Hematopoietic multipotent progenitor cell treated with erythropoietin and hydrocortisone succinate and interleukin-3 and kit ligand, for 6 days (in vitro differentiated cells): ENCODE measurements around the gene ATP5ME.

Experiments used
- DNase-seq: peaks from one replicate; pipeline ENCODE4 v3.0.0-alpha.2; 2015

Gene ATP5ME

GRCh38 chr4:632196-632790 is 41.8 kb downstream of the ATP5ME start:
- DNase-seq: no peak

- no peak for DNase-seq
These were observed 43.4 kb downstream of the ATP5ME start for GRCh38 chr4:630656-631055.

- no peak for DNase-seq
These were observed 44.0 kb downstream of the ATP5ME start for GRCh38 chr4:629915-630641.

- no peak for DNase-seq
These were observed 44.5 kb downstream of the ATP5ME start for GRCh38 chr4:629636-629914.

GRCh38 chr4:628821-629635 is 45.0 kb downstream of the ATP5ME start:
- no peak for DNase-seq

- DNase-seq: no peak
These were observed 45.8 kb downstream of the ATP5ME start for GRCh38 chr4:628311-628741.

GRCh38 chr4:627347-628125 is 46.5 kb downstream of the ATP5ME start:
- DNase-seq: no peak

- DNase-seq: no peak
These were observed 47.6 kb downstream of the ATP5ME start for GRCh38 chr4:626201-627091.

- no peak for DNase-seq
These were observed 48.4 kb downstream of the ATP5ME start for GRCh38 chr4:625631-626161.

GRCh38 chr4:624705-625590 is 49.1 kb downstream of the ATP5ME start, which contains the start of gene PDE6B:
Gene PDE6B (plus strand): TSS chr4:625573. CDS start chr4:625627, 54 bp downstream.
- no peak for DNase-seq

- DNase-seq: no peak
These were observed 50.0 kb downstream of the ATP5ME start for GRCh38 chr4:623914-624566.

GRCh38 chr4:622996-623913 is 50.8 kb downstream of the ATP5ME start:
- DNase-seq: no peak
